GM21381 (cell line): ENCODE data around the gene MAPK1.
"Not testable (repeated sequence)": the region's sequence is repeated elsewhere in the genome, so short reads cannot be mapped to it uniquely, and the experiment has no call there.

Experiments used
- ATAC-seq: cut with Tn5 transposase; IDR thresholded peaks from one replicate; pipeline ENCODE4 v1.9.1; 2021; ENCODE audit warnings: mild to moderate bottlenecking, moderate library complexity; ENCODE audit not compliant: unreplicated experiment

MAPK1 gene

DNA sequence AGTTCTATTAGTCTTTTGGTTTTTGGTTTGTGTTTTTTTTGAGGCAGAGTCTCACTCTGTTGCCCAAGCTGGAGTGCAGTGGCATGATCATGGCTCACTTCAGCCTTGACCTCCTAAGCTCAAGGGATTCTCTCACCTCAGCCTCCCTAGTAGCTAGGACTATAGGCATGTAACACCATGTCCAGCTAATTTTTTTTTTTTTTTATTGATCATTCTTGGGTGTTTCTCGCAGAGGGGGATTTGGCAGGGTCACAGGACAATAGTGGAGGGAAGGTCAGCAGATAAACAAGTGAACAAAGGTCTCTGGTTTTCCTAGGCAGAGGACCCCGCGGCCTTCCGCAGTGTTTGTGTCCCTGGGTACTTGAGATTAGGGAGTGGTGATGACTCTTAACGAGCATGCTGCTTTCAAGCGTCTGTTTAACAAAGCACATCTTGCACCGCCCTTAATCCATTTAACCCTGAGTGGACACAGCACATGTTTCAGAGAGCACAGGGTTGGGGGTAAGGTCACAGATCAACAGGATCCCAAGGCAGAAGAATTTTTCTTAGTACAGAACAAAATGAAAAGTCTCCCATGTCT lies 15.4 kb upstream of the MAPK1 start:
- not testable (repeated sequence) for ATAC-seq

GRCh38 chr22:21881841-21882753 lies 14.7 kb upstream of the MAPK1 start:
- no peak for ATAC-seq

- ATAC-seq = no peak
Measured at GRCh38 chr22:21876486-21877176, 9.2 kb upstream of the MAPK1 start.

GRCh38 chr22:21874953-21875352 lies 7.5 kb upstream of the MAPK1 start:
- not testable (repeated sequence) for ATAC-seq

DNA sequence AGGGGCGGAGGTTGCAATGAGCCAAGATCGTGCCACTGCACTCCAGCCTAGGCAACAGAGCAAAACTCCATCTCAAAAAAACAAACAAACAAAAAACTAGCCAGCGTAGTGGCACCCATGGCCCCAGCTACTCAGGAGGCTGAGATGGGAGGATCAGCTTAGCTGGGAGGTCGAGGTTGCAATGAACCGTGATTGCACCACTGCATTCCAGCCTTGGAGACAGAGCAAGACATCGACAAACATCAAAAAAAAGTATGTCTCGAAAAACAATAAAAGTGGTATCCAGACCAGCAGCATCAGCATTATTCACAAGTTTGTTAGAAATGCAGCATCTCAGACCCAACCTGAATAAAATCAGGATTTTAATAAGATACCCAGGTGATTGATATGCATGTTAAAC lies 6.2 kb upstream of the MAPK1 start:
- no peak for ATAC-seq

GRCh38 chr22:21872741-21873140 lies 5.3 kb upstream of the MAPK1 start:
- ATAC-seq = not testable (repeated sequence)

DNA sequence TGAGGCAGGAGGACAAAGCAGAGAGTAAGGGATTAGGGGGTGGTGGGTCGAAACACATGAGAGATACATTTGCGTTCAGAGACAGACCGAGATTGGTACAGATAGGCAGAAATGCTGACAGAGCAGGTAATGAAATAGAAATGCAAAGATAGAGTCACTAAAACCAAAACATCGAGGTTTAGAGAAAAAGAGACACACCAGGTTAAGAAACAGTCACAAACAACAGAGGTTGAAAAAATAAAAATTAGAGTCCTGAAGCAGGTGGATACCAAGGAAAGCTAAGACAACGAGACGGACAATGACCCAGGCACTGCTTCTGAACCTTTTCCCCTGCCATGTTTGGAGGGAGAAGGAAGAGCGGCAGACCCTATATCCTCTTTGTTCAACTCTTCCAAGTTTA lies 1.2 kb upstream of the MAPK1 start:
- no peak for ATAC-seq

DNA sequence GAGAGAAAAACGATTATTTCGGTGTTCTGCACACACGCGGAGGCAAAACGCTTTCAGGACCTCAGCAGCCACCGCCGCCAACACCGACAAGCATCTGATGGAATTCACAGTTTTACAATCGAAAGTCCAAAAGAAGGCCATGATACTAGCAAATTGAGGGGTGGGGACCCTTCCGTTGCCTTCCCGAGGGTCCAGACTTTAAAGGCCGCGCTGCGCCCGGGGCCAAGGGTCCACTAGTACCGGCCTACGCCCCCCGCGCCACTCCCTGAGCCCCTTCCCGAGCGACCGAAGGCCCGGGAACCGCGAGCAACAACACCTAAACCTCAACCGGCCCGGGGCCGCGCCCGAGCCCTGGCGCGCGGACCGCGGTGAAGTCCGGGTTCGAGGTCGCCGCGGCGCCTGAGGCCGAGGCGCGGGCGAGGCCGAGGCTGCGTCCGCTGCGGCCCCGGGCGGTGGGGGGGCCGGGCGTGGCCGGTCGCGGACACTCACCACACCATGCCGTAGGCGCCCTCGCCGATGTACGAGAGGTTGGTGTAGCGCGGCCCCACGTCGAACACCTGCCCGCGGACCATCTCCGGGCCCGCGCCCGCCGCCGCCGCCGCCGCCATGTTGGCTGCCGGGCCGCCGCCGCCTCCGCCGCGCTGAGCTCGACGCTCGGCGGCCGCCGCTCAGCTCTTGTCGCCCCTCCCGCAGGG lies 465 bp downstream of the MAPK1 start:
- peak; percentile 21 for ATAC-seq

DNA sequence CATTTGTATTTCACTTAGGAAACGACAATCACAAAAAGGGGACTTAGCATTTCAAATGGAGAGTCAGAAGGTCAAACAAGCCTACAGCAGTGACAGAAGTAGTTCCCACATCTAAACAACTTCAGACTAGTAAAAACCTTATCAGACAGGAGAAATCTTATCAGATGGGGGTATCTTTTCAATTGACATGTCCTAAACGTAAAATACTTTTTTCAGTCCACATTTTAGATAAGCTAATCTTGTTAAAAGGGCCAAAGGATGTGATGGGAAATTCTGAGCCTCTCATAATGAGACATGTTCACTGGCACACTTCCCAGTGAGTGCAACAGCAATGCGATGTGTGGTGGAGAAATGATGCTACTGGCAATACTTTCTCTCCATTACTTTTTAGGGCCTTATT lies 2.4 kb downstream of the MAPK1 start:
- ATAC-seq = no peak

DNA sequence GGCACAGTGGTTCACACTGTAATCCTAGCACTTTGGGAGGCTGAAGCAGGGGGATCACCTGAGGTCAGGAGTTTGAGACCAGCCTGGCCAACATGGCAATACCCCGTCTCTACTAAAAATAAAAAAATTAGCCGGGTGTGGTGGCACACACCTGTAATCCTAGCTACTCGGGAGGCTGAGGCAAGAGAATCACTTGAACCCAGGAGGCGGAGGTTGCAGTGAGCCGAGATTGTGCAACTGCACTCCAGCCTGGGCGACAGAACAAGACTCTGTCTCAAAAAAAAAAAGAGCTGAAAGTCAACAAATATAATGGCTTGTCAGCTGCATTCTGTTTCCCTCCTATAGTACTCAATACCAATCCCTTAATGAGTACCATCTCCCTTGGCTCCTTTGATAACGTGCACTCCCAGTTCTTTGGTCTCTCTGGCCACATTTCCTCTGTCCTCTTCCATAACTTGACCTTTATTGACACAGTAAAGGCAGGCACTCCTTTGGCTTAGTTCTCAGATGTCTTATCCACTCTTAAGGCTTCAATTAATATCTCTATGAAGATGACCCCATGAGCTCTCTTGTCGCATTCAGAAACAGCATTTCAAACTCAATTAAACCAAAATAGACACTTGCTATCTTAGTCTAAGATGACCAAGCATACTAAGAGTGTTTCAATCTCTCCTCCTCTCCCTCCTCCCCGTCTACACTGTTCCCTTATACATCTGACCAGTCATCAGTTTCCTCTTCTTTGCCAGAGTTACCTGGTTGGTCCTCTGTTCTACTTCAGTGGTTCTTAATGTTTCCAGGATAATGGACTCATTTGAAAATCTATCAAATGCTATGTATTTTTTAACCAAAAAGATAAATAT lies 4.8 kb downstream of the MAPK1 start:
- no peak for ATAC-seq

GRCh38 chr22:21861851-21862250 lies 5.6 kb downstream of the MAPK1 start:
- no peak for ATAC-seq

GRCh38 chr22:21861264-21861848 lies 6.1 kb downstream of the MAPK1 start:
- ATAC-seq = no peak

DNA sequence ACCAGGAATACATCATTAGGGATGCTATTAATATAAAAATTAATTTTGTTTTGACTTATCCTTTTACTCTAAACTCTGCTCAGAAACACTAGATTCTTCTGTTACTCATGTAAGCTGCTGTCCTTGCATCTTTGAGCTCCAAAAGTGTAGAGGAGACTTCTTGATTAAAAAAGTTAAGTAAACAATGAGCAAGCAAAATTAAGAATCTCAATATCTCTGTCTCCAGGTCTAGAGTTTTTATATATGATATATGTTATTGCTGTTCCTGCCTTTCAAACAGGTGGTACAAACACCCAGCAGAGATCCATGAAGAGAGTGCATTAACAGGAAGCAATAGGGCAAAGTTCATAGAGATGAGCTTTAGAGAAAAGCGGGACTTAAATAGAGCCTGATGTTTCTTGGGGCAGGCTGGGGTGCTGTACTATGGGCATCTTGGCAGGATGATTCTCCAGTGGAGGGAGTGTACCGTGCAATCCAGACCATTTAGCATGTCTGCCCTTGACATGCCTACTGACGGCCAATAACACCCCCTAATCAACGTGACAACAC lies 6.9 kb downstream of the MAPK1 start:
- ATAC-seq = no peak

- ATAC-seq = no peak
Measured at GRCh38 chr22:21858025-21858764, 9.2 kb downstream of the MAPK1 start.

DNA sequence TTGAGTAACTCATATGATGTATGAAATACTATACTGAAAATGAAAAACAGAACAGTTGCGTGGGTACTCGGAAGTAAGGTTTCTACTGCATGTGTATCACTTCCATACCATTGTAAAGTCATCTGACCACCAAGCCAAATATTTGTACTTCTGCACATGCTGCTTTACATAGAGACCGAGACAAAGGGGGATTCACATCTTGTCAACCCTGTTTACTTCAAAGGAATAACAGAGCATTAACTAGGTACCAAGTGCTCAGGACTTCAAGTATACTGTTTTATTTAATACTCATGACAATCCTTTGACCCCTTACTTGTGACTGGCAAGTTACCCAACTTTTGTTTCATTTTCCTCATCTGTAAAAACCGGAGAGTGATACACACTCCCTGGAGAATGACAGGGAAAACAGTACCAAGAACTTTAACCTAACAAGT lies 9.9 kb downstream of the MAPK1 start:
- ATAC-seq = no peak

DNA sequence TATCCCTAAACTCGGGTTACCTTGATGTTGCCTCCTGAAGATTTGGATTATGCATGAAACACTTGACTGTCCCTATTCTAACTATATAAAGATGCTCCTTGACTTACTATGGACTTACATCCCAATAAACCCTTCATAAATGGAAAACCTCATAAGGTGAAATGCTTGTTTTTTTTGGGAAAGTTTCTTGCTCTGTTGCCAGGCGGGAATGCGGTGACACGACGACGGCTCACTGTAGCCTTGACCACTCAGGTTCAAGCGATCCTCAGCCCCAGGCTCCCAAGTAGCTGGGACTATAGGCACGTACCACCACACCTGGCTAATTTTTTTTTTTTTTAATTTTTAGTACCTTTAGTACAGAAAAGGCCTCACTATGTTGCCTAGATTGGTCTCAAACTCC lies 10.6 kb downstream of the MAPK1 start:
- no peak for ATAC-seq

DNA sequence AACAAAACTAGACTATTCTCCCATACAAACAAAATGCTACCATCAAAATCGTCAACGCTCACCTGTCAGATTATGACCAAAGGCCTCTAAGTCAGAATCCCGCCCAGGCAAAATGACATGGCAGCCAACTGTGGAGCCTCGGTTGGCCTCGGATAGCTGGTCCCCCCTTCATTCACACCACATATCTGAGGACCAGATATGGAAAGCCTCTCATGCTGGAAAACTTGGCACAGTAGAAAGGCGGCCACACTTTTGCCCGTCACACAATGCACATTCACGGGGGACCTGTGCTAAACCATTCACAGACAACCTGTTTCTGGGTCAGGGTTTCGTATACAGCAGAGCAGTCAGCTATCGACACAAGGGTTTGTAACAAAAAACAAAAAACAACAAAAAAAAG lies 11.2 kb downstream of the MAPK1 start:
- ATAC-seq = no peak

GRCh38 chr22:21855676-21856075 lies 11.8 kb downstream of the MAPK1 start:
- ATAC-seq = no peak

- no peak for ATAC-seq
Measured at GRCh38 chr22:21850660-21851059, 16.8 kb downstream of the MAPK1 start.
